Measurements from ENCODE around the gene MUC4.
"Not testable (repeated sequence)": the region's sequence is repeated elsewhere in the genome, so short reads cannot be mapped to it uniquely, and the experiment has no call there.

DNA sequence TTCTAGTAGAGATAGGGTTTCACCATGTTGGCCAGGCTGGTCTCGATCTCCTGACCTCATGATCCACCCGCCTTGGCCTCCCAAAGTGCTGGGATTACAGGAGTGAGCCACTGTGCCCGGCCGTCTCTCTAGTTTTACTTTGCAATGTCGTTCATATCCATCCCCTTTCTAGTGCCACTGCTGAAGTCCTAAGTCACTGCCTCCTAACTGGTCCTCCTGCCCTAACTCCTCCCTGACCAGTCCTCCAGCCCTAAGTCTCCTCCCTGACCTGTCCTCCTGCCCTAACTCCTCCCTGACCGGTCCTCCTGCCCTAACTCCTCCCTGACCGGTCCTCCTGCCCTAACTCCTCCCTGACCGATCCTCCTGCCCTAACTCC is 99.2 kb downstream of the MUC4 start:
- TF ChIP-seq EZH2 (IDR thresholded peaks at IDR 0.05; ENCODE audit: insufficient read depth, poor library complexity, severe bottlenecking); EZH2phosphoT487 (IDR thresholded peaks at IDR 0.05; ENCODE audit: insufficient read depth, low read depth): not testable (repeated sequence)
